ENCODE results near the gene RNGTT. TPM values are rescaled to one million over a fixed set of nuclear protein-coding genes. Genes with fewer than 3 reads are reported as not detected.

RNGTT gene
- total RNA-seq, 1 donor from 2014 or later = 13.1 TPM

DNA sequence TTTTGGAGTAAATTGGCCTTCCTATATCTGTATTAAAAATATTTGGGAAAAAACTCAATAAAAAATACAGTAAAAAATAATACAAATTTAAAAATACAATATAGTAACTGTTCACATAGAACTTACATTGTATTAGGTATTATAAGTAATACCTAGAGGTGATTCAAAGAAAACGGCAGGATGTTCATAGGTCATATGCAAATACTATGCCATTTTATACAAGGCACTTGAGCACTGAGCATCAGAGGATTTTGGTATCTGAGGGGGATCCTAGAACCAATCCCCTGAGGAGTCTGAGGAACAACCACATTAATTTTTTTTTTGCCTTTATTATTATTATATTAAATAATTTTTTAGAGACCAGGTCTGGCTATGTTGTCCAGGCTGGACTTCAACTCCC, 41.7 kb downstream of the RNGTT start:
- peaks cover 3% of the 10 kb centered on the region for H3K9me3 Mint-ChIP-seq (ENCODE audit: low read depth)
- H3K36me3 Mint-ChIP-seq (ENCODE audit: low read depth) = peaks cover 12% of the 10 kb centered on the region
- DNase-seq (ENCODE audit: low spot score) = no peak
- H3K4me1 Mint-ChIP-seq (ENCODE audit: low read depth) = no peaks in the 10 kb centered on the region
- no peaks in the 10 kb centered on the region for H3K27me3 Mint-ChIP-seq (ENCODE audit: low read depth)
- no peak overlapping the region for H3K27ac Mint-ChIP-seq (ENCODE audit: unreplicated experiment)
- no peak overlapping the region for H3K4me3 Mint-ChIP-seq (ENCODE audit: unreplicated experiment)
- TF ChIP-seq, protein P1, sequence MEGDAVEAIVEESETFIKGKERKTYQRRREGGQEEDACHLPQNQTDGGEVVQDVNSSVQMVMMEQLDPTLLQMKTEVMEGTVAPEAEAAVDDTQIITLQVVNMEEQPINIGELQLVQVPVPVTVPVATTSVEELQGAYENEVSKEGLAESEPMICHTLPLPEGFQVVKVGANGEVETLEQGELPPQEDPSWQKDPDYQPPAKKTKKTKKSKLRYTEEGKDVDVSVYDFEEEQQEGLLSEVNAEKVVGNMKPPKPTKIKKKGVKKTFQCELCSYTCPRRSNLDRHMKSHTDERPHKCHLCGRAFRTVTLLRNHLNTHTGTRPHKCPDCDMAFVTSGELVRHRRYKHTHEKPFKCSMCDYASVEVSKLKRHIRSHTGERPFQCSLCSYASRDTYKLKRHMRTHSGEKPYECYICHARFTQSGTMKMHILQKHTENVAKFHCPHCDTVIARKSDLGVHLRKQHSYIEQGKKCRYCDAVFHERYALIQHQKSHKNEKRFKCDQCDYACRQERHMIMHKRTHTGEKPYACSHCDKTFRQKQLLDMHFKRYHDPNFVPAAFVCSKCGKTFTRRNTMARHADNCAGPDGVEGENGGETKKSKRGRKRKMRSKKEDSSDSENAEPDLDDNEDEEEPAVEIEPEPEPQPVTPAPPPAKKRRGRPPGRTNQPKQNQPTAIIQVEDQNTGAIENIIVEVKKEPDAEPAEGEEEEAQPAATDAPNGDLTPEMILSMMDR (IDR thresholded peaks at IDR 0.05) = no peak

DNA sequence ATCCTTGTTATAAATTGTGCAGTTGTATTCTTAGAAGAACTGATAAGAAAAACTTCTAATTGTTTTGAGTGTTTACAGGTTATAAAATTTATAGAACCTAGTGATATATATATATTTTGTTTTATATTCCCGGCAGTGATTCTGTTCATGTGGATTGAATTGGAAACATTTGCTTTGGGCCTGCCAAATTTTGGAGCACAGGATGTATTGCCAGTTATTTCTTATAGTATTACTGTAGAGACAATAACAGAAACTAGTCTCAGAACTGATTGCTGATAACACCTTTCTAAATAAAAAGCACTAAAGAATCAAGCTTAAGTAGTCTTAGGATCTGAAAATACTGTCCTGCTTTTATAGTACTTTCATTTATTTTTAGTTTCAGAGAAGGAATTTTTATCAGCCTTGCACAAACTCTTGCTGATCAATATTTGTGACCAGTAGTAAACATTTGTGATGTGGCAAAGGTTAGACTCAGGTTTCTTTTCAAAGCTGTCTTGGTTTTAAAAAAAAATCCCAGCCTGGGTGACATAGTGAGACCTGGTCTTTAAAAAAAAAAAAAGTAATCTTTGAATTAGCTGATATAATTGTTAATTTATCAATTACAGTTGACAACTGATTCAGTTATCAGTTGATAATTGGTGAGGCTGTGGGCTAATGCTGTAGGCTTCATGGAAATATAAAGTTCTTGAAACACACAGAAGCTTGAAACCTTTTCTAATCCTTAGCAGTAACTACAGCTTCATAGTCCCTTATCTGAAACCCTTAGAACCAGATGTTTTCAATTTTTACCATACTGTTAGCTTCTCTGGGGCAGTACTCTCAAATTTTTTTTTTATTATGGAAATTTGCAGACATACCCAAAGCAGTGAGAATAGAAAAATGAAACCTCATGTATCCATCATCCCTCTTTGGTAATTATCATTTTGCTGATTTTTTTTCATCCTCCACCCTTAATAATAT, 42.4 kb downstream of the RNGTT start:
- TF ChIP-seq, protein P1 (IDR thresholded peaks at IDR 0.05) = no peak
- H3K4me3 Mint-ChIP-seq (ENCODE audit: unreplicated experiment) = no peak overlapping the region
- no peak overlapping the region for H3K27ac Mint-ChIP-seq (ENCODE audit: unreplicated experiment)
- DNase-seq (ENCODE audit: low spot score) = no peak
- H3K4me1 Mint-ChIP-seq (ENCODE audit: low read depth) = no peaks in the 10 kb centered on the region
- H3K36me3 Mint-ChIP-seq (ENCODE audit: low read depth) = peaks cover 9% of the 10 kb centered on the region
- peaks cover 3% of the 10 kb centered on the region for H3K9me3 Mint-ChIP-seq (ENCODE audit: low read depth)
- no peaks in the 10 kb centered on the region for H3K27me3 Mint-ChIP-seq (ENCODE audit: low read depth)

DNA sequence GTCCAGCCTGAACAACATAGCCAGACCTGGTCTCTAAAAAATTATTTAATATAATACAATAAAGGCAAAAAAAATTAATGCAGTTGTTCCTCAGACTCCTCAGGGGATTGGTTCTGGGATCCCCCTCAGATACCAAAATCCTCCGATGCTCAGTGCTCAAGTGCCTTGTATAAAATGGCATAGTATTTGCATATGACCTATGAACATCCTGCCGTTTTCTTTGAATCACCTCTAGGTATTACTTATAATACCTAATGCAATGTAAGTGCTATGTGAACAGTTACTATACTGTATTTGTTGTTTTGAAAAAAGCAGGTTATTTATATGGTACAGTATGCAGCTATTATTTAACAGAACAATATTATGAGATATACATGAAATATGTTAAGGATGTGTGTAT, 43.3 kb downstream of the RNGTT start:
- H3K36me3 Mint-ChIP-seq (ENCODE audit: low read depth) = peaks cover 9% of the 10 kb centered on the region
- no peak overlapping the region for H3K4me3 Mint-ChIP-seq (ENCODE audit: unreplicated experiment)

DNA sequence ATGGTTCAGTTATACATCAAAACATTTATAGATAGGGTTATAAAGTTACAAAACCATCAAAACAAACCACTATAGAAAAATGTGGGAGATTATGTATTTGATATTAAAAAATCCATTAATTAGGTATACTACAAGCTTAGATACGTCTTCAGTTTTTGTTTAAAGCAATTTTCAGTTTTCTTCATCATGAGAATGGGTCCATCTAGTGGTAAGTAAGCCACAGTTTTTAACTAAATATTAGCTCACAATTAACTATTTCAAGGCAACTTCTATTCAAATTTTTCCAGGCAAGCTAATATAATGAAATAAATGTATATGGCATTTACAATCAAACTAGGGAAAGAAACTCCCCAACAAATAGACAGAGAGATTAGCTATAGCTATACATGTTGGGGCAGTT, 44.4 kb downstream of the RNGTT start:
- DNase-seq (ENCODE audit: low spot score) = no peak
- H3K9me3 Mint-ChIP-seq (ENCODE audit: low read depth) = peaks cover 11% of the 10 kb centered on the region
- TF ChIP-seq, protein P1 (IDR thresholded peaks at IDR 0.05) = peak; percentile 76
- no peak overlapping the region for H3K27ac Mint-ChIP-seq (ENCODE audit: unreplicated experiment)
- H3K27me3 Mint-ChIP-seq (ENCODE audit: low read depth) = no peaks in the 10 kb centered on the region
- peaks cover 6% of the 10 kb centered on the region for H3K4me1 Mint-ChIP-seq (ENCODE audit: low read depth)
- no peak overlapping the region for H3K4me3 Mint-ChIP-seq (ENCODE audit: unreplicated experiment)
- H3K36me3 Mint-ChIP-seq (ENCODE audit: low read depth) = peaks cover 9% of the 10 kb centered on the region

More for the DNA sequence above, 43.3 kb downstream of the RNGTT start:
- TF ChIP-seq, protein P1 (IDR thresholded peaks at IDR 0.05) = no peak
- DNase-seq (ENCODE audit: low spot score) = no peak
- no peaks in the 10 kb centered on the region for H3K27me3 Mint-ChIP-seq (ENCODE audit: low read depth)
- peaks cover 6% of the 10 kb centered on the region for H3K9me3 Mint-ChIP-seq (ENCODE audit: low read depth)
- H3K27ac Mint-ChIP-seq (ENCODE audit: unreplicated experiment) = no peak overlapping the region
- no peaks in the 10 kb centered on the region for H3K4me1 Mint-ChIP-seq (ENCODE audit: low read depth)

DNA sequence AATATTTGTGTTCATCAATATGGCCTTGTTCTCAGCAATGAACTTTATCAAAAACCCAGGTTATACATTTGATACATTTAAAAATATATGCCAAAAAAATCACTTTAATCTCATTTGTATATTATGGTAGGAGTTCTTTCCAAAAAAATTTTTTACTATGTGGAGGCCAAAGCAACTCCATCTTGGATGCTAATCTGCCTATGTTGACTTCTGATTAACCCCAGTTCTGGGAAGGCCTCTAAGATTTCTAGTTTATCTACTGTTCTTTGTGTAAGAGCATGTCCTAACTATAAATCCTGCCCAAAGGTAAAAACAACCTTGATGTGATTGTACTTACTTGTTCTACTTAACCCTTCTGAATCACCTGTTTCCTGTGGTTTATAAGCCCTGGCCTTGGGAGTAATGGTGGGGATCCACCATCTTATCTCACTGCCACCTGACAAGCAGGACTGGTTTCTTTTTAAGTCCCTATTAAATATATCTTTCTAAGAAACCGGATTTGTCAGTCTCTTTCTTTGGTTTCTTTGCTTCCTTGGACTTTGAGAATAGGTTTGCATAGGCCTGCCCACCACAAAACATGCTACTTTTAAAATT, 46.7 kb downstream of the RNGTT start:
- Mint-ChIP-seq H3K9me3 (ENCODE audit: low read depth) (peaks cover 8% of the 10 kb centered on the region), H3K36me3 (ENCODE audit: low read depth) (no peaks in the 10 kb centered on the region), H3K4me3 (ENCODE audit: unreplicated experiment) (no peak overlapping the region), H3K27me3 (ENCODE audit: low read depth) (no peaks in the 10 kb centered on the region), H3K4me1 (ENCODE audit: low read depth) (peaks cover 10% of the 10 kb centered on the region), H3K27ac (ENCODE audit: unreplicated experiment) (no peak overlapping the region)
- TF ChIP-seq, protein P1 (IDR thresholded peaks at IDR 0.05) = no peak
- DNase-seq (ENCODE audit: low spot score) = no peak
